Subcutaneous abdominal adipose tissue (tissue), 5 donors: ENCODE measurements around the gene PASK.

Experiments used
- H3K27ac ChIP-seq: one replicate; pipeline ENCODE4 v1.7.0; 2013; ENCODE audit warnings: low read depth, mild to moderate bottlenecking, inconsistent platforms, low read length, moderate library complexity
- H3K27me3 ChIP-seq, 5 donors: one replicate each; pipeline ENCODE4 v1.7.0; 2013; ENCODE audit warnings: low read length in 5 of 5, inconsistent platforms in 1 of 5; ENCODE audit not compliant: control insufficient read depth in 5 of 5, insufficient read depth in 4 of 5
- H3K36me3 ChIP-seq, 5 donors: one replicate each; pipeline ENCODE4 v1.7.0; 2013; ENCODE audit warnings: low read length in 5 of 5; ENCODE audit not compliant: control insufficient read depth in 5 of 5, insufficient read depth in 5 of 5
- H3K4me1 ChIP-seq, 5 donors: one replicate each; pipeline ENCODE4 v1.7.0; 2013; ENCODE audit warnings: low read length in 5 of 5, mild to moderate bottlenecking in 3 of 5, moderate library complexity in 1 of 5; ENCODE audit not compliant: control insufficient read depth in 5 of 5, insufficient read depth in 5 of 5
- H3K4me3 ChIP-seq, 5 donors: one replicate each; pipeline ENCODE4 v1.7.0; 2013; ENCODE audit warnings: low read length in 5 of 5, low read depth in 1 of 5
- H3K9ac ChIP-seq, 5 donors: one replicate each; pipeline ENCODE4 v1.7.0; 2013; ENCODE audit warnings: low read length in 5 of 5, mild to moderate bottlenecking in 4 of 5, moderate library complexity in 3 of 5
- H3K9me3 ChIP-seq, 5 donors: one replicate each; pipeline ENCODE4 v1.7.0; 2013; ENCODE audit warnings: low read length in 5 of 5; ENCODE audit not compliant: control insufficient read depth in 5 of 5
- donor health status: healthy.
- donor health status: healthy.
- donor health status: healthy.
- donor health status: healthy.
- donor health status: healthy.

PASK gene

DNA sequence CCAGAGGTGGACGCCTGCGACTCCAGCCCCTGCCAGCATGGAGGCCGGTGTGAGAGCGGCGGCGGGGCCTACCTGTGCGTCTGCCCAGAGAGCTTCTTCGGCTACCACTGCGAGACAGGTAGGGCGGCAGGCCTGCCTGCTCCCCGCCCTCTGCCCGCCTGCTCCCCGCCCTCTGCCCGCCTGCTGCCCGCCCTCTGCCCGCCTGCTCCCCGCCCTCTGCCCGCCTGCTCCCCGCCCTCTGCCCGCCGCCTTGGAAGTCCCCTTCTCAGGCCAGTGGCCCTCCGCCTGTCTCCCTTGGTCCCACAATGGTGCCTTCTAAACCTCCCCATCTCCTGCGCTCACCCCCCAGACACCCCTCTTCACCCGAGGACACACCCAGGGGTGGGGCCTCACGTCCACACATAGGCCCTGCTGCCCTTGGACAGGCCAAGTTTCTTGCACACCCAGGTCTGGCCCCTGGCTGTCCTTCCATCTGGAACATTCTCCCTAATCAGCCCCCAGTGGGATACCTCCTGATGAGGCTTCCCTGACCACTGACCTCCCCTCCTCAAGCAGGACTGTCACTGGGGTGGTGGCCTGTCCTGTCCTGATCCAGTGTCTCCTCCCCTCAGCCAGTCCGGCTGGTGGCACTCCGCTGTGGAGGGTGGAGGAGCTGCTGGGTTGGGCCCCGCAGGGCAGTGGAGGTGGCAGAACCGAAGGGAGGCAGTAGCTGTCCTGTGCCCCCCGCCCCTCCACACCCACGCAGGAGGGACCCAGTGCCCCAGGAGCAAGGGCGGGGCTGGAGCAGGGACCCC, 85.1 kb downstream of the PASK start:
- Histone ChIP-seq H3K27ac (no peak overlapping the region), H3K9me3 (no peaks in the 10 kb centered on the region), H3K9ac (no peak overlapping the region), H3K4me1 (peaks cover 0 to 22% (median 11%) of the 10 kb centered on the region in 5 donors), H3K4me3 (no peak overlapping the region), H3K36me3 (peaks cover 0 to 46% (median 41%) of the 10 kb centered on the region in 5 donors), H3K27me3 (no peaks in the 10 kb centered on the region)

DNA sequence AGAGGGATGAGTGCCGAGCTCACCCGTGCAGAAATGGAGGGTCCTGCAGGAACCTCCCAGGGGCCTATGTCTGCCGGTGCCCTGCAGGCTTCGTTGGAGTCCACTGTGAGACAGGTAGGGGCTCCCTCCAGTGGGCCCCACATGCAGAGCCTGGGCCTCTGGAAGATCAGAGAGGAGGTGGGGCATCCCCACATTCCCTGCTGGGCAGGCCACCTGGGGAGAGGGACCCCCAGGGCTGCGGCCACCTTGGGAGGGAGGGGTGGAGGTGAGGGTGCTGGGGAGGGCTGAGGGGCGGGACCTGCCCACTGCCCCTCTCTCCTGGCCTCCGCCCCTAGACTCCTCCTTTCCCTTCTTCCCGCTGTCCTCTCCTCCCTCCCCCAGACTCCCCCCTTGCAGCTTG, 85.7 kb downstream of the PASK start:
- H3K4me1 ChIP-seq = peaks cover 0 to 22% (median 11%) of the 10 kb centered on the region in 5 donors
- no peak overlapping the region for H3K9ac ChIP-seq
- H3K9me3 ChIP-seq = no peaks in the 10 kb centered on the region
- H3K27me3 ChIP-seq = no peaks in the 10 kb centered on the region
- H3K4me3 ChIP-seq = no peak overlapping the region
- H3K27ac ChIP-seq = no peak overlapping the region
- H3K36me3 ChIP-seq = peaks cover 0 to 40% (median 34%) of the 10 kb centered on the region in 5 donors

DNA sequence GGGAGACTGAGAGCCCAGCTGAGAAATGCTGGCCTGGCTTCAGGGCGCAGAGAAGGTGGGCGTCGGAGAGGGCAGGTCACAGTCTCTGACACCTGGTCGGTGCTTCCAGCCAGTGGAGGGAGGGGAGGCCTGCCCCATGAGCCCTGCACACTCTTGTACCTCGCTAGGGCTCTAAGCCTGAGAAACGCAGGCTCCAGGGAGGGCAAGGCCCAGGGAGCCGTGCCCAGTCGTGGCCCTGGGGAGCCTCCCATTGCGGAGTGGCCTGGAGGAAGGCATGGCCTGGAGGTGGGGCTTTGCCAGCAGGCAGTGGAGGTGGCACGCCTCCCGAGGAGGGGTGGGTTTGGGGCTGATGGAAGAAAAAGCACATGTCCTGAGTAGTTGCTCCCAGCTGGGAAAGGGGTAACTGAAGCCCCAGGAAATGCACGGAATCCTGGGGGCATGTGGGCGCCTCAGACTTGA, 86.2 kb downstream of the PASK start:
- H3K4me3 ChIP-seq = no peak overlapping the region
- H3K4me1 ChIP-seq = peaks cover 0 to 22% (median 11%) of the 10 kb centered on the region in 5 donors
- no peaks in the 10 kb centered on the region for H3K9me3 ChIP-seq
- no peak overlapping the region for H3K27ac ChIP-seq
- H3K27me3 ChIP-seq = no peaks in the 10 kb centered on the region
- peaks cover 0 to 35% (median 31%) of the 10 kb centered on the region in 5 donors for H3K36me3 ChIP-seq
- no peak overlapping the region for H3K9ac ChIP-seq

DNA sequence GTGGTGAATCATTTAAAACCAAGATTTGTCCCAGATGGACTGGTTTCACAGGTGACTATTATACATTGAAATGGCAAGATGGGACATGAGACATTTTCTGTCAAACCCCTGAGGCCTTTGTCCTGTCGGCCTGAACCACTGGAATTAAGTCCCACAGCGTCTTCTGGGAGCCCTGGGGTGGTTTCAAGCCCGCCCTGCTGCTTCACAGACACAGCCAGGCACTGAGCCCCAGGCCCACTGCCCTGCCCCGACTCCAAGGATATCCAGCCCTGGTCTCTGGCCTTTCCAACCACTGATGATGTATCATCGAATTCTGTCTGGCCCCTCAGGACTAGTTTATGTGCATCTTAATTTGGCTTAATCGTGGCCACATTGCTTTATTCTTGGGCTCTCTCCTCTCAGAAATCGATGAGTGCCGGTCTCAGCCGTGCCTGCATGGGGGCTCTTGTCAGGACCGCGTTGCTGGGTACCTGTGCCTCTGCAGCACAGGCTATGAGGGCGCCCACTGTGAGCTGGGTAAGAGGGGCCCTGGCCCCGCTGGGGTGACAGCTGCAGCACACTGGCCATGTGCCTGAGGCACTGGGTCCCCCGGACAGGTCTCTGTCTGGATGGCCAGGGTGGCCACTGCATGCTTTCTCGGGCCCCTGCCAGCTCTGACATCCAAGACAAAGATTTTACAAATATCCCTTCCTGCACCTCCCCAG, 86.7 kb downstream of the PASK start:
- peaks cover 0 to 22% (median 11%) of the 10 kb centered on the region in 5 donors for H3K4me1 ChIP-seq
- H3K9ac ChIP-seq = no peak overlapping the region
- no peaks in the 10 kb centered on the region for H3K27me3 ChIP-seq
- H3K36me3 ChIP-seq = peaks cover 0 to 30% (median 26%) of the 10 kb centered on the region in 5 donors
- no peak overlapping the region for H3K27ac ChIP-seq
- H3K9me3 ChIP-seq = no peaks in the 10 kb centered on the region
- no peak overlapping the region for H3K4me3 ChIP-seq

DNA sequence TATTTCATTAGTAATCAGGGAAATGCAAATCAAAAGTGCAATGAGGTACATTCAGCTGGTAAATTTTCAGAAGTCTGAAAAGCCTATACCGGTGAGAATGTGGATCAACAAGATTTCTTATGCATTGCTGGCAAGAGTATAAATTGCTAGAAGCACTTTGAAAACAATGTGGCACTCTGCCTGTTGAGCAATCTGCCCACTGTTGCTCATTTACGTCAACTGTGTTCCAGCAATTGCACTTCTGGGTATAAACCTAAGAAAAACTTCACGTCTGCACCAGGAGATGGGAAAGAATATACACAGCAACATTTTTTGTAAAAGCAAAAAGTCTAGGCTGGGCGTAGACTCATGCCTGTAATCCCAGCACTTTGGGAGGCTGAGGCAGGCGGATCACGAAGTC, 88.0 kb downstream of the PASK start:
- Histone ChIP-seq H3K9me3 (no peaks in the 10 kb centered on the region), H3K36me3 (peaks cover 0 to 17% (median 14%) of the 10 kb centered on the region in 5 donors), H3K4me3 (no peak overlapping the region), H3K27ac (no peak overlapping the region), H3K4me1 (peaks cover 0 to 22% (median 11%) of the 10 kb centered on the region in 5 donors), H3K27me3 (no peaks in the 10 kb centered on the region), H3K9ac (no peak overlapping the region)
